ENCODE measurements around the gene GPX3.

DNA sequence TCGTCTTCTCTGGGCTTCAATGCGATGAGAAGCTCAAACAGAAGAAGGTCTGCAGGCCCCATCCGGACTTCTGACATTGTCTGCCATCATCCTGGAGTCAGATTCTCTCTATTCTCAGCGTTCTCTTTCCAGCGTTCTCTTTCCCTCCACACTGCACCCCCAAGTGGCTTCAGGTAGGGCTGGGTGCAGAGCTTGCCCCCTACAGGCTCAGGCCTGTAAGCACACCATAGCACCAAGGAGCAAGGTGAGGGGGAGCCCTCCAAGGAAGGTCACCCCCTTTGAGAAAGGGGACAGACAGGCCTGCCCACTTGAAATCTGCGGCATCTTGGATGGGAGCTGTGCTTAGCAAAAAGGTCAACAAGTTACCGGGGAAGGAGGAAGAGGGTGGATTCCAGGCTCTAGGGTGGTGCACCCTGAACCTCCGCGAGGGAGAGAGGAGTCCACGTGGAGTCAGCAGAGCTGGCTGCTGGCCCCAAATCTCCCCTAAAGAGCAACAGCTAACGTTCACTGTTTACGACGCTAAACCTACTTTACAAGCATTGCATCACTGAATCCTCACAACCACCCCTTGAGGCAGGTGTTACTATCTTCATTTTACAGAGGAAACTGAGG lies 27.5 kb downstream of the GPX3 start:
- TF ChIP-seq, protein P1, sequence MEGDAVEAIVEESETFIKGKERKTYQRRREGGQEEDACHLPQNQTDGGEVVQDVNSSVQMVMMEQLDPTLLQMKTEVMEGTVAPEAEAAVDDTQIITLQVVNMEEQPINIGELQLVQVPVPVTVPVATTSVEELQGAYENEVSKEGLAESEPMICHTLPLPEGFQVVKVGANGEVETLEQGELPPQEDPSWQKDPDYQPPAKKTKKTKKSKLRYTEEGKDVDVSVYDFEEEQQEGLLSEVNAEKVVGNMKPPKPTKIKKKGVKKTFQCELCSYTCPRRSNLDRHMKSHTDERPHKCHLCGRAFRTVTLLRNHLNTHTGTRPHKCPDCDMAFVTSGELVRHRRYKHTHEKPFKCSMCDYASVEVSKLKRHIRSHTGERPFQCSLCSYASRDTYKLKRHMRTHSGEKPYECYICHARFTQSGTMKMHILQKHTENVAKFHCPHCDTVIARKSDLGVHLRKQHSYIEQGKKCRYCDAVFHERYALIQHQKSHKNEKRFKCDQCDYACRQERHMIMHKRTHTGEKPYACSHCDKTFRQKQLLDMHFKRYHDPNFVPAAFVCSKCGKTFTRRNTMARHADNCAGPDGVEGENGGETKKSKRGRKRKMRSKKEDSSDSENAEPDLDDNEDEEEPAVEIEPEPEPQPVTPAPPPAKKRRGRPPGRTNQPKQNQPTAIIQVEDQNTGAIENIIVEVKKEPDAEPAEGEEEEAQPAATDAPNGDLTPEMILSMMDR (IDR thresholded peaks at IDR 0.05): peak; percentile 70
- no peak for TF ChIP-seq ZFX (IDR thresholded peaks at IDR 0.05; ENCODE audit: borderline replicate concordance)

All from 22Rv1 (cell line).